GM10248 (cell line): ENCODE measurements around the gene NCF4.

Experiments
- CTCF ChIA-PET: fragments of 300-600 bp; sonication (Branson Sonifier 250); formaldehyde crosslinking; extraction: SDS; loops from one replicate; lab custom pipeline; 2021; ENCODE audit warnings: antibody characterized with exemption; lab: Yijun Ruan, JAX
- POLR2A ChIA-PET: fragments of 350-650 bp; sonication (Branson Sonifier 250); formaldehyde crosslinking; extraction: SDS; loops from one replicate; lab custom pipeline; 2020; ENCODE audit warnings: antibody characterized with exemption; lab: Yijun Ruan, JAX
- DNase-seq: peaks from one replicate; pipeline ENCODE4 v3.0.0; 2012; ENCODE audit errors: extremely low spot score
- TF ChIP-seq, protein P1 (sequence below): IDR thresholded peaks from 2 replicates; pipeline ENCODE4 v1.5.1; 2012; ENCODE audit warnings: mild to moderate bottlenecking, low read depth; ENCODE audit errors: extremely low read depth, missing control alignments, control extremely low read depth

The NCF4 gene

DNA sequence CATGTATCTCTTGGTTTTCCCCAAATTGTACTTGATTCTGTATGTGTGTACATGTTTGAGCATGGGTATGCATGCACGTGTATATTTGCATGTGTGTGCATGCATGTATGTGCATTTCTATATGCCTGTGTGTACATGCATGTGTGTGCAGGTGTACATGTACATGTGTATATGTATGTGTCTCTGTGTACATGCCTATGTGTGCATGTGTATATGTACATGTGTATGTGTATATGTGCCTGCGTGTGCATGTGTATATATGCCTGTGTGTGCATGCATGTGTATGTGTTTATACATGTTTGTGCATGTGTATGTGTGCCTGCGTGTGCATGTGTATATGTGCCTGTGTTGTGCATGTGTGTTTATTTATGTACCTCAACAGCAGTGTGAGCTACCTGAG lies 5.3 kb upstream of the NCF4 start:
- ChIA-PET POLR2A (no interaction called here), CTCF (interaction anchor here (0.7 to 11.4 kb wide), 37 partner anchors 9 to 386 kb away, joined by 3 to 118 read pairs (median 7); partner anchors contain the start of genes CSF2RB and IFT27)
- TF ChIP-seq, protein P1, sequence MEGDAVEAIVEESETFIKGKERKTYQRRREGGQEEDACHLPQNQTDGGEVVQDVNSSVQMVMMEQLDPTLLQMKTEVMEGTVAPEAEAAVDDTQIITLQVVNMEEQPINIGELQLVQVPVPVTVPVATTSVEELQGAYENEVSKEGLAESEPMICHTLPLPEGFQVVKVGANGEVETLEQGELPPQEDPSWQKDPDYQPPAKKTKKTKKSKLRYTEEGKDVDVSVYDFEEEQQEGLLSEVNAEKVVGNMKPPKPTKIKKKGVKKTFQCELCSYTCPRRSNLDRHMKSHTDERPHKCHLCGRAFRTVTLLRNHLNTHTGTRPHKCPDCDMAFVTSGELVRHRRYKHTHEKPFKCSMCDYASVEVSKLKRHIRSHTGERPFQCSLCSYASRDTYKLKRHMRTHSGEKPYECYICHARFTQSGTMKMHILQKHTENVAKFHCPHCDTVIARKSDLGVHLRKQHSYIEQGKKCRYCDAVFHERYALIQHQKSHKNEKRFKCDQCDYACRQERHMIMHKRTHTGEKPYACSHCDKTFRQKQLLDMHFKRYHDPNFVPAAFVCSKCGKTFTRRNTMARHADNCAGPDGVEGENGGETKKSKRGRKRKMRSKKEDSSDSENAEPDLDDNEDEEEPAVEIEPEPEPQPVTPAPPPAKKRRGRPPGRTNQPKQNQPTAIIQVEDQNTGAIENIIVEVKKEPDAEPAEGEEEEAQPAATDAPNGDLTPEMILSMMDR: no peak
- no peak for DNase-seq

DNA sequence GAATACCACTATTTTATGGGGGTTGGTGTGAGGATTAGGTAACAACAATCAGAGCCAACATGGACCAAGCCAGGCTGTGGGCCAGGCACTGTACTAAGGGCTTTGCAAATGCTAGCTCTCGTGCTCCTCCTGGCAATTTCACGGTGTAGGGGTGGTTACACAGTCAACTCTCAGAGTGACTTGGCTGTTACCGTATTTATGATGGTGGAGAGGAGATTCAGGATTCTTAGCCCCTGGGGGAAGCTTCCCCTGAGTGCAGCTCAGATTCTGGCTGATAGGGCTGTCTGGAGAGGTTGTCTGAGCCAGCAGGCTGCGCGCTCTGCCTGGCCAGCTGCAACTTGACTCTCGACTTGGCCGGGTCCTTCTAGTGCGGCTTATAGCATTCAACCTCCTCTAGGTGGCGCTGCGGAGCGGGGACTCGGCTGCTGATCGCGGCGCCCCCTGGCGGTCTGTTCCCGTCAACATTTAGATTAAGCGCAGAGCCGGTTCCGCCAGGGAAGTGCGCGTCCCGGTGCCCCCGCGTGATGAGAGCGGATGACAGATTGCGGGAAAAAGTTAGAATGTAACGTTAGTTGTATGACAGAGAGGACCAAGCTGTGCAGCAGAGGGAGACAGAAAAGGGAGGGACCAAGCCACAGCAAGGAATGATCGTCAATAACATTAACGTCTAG lies 4.5 kb upstream of the NCF4 start:
- CTCF ChIA-PET: interaction anchor here (0.6 to 11.4 kb wide), 82 partner anchors 10 to 419 kb away, joined by 3 to 118 read pairs (median 4); partner anchors contain the start of genes CSF2RB and IFT27
- POLR2A ChIA-PET: interaction anchor here (0.5 kb wide), 1 partner anchor 76 kb away, joined by 6 read pairs; no protein-coding TSS in a partner anchor
- DNase-seq: peak; percentile 82
- TF ChIP-seq, protein P1: peak; percentile 100

DNA sequence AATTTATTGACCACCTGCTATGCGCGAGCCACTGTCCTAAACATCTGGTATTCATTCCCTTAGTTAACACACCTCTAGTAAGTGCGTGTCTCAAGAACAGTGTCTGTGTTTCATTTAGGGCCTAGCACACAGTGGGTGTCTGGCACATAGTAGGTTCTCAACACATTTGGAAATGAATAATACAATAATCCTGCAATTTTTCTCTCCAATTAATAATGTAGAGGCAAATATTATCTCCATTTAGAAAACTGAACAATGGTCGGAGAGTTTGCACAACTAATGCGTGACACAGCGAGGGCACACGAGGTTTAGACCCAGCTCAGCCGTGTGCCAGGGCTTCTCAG lies 4.0 kb upstream of the NCF4 start:
- CTCF ChIA-PET: interaction anchor here (0.5 to 11.4 kb wide), 55 partner anchors 10 to 326 kb away, joined by 3 to 118 read pairs (median 5); partner anchors contain the start of genes CSF2RB and IFT27
- DNase-seq: no peak
- POLR2A ChIA-PET: no interaction called here
- TF ChIP-seq, protein P1: no peak

DNA sequence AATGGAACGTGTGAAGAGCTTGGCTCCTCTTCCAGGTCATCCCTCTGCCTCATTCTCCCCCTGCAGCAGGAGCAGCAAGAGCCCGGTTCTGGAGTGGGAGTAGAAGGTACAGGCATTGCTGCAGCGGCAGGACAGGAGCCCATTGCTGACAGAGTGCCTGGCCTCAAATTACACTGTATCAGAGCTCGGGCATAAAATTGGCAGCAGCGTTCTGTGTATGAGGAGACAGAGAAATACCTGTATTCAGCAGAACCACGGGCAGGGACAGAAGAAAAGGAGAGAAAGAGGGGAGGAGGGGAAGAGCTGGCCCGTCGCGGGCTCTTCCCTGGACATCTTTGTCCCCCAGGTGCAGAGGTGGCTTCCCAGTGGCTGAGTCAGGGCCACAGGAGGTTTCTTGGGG lies 2.6 kb upstream of the NCF4 start:
- POLR2A ChIA-PET: no interaction called here
- CTCF ChIA-PET: interaction anchor here (1.1 to 11.4 kb wide), 18 partner anchors 10 to 312 kb away, joined by 3 to 118 read pairs (median 14); partner anchors contain the start of genes CSF2RB, IFT27, MPST and TST
- DNase-seq: no peak

DNA sequence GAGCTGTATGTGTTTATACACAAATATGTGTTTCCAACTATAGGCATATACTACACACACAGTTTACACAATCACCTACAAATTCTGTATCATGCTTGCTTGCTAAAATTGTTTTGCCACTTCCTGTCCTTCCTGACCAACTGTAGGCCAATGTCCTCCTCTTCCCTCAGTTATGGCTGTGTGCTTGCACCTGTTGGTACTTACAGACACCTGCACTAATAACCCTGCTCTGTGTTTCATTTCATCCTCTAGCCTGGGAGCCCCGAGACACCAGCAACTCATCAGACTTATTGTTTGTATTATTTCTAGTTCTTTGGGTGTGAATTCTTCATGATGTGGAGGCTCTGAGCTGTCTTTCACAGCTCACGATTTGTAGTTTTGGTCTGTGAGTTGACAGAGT lies 1.8 kb upstream of the NCF4 start:
- TF ChIP-seq, protein P1: no peak
- ChIA-PET CTCF (interaction anchor here (1.0 to 11.4 kb wide), 17 partner anchors 9 to 313 kb away, joined by 3 to 118 read pairs (median 5); partner anchors contain the start of genes CSF2RB, MPST and TST), POLR2A (no interaction called here)
- DNase-seq: no peak

More for the DNA sequence above, 2.6 kb upstream of the NCF4 start:
- TF ChIP-seq, protein P1: no peak

DNA sequence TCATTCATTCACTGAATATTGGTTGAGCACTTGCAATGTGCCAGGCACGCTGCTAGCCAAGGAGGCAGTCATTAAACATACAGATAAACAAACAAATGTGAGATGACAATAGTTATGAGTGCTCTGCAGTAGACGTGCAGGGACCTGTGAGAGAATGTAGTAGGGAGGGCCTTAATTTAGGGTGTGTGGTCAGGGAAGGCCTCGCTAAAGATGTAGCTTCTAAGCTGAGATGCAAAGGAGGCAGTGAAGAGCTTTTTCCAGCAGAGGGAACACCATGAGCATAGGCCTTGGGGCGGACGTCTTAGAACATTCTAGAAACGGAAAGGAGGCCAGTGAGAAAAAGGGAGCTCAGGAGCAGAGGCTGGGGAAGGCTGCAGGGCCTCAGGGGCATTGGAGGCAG lies 789 bp upstream of the NCF4 start:
- CTCF ChIA-PET: interaction anchor here (1.0 to 11.4 kb wide), 14 partner anchors 11 to 313 kb away, joined by 3 to 118 read pairs (median 5); partner anchors contain the start of gene CSF2RB

More for the DNA sequence above, 789 bp upstream of the NCF4 start:
- POLR2A ChIA-PET: no interaction called here
- no peak for DNase-seq
- TF ChIP-seq, protein P1: peak; percentile 7
